SKM-1 (cell line): Measurements from ENCODE around the gene PLA2G15.

Experiments
- DNase-seq: peaks from one replicate; lab custom pipeline; 2025; ENCODE audit not compliant: unreplicated experiment; lab: John Stamatoyannopoulos, UW

Gene PLA2G15

GRCh38 chr16:68296291-68296690 lies 51.1 kb downstream of the PLA2G15 start:
- no peak for DNase-seq

GRCh38 chr16:68296693-68297092 lies 51.5 kb downstream of the PLA2G15 start:
- no peak for DNase-seq

- no peak for DNase-seq
Measured at GRCh38 chr16:68297908-68298307, 52.7 kb downstream of the PLA2G15 start.

- DNase-seq, result no peak
Measured at GRCh38 chr16:68298312-68298711, 53.1 kb downstream of the PLA2G15 start.

- DNase-seq, result no peak
Measured at GRCh38 chr16:68298907-68299561, 53.9 kb downstream of the PLA2G15 start.

- no peak for DNase-seq
Measured at GRCh38 chr16:68299571-68300453, 54.6 kb downstream of the PLA2G15 start.

- no peak for DNase-seq
Measured at GRCh38 chr16:68300734-68301459, 55.7 kb downstream of the PLA2G15 start.

GRCh38 chr16:68306633-68307032 lies 61.5 kb downstream of the PLA2G15 start:
- DNase-seq, result no peak

GRCh38 chr16:68309799-68310198 lies 64.6 kb downstream of the PLA2G15 start:
- DNase-seq, result no peak

GRCh38 chr16:68310437-68310773 lies 65.2 kb downstream of the PLA2G15 start:
- DNase-seq, result no peak
